Stimulated activated effector memory CD8-positive, alpha-beta T cell treated with anti-CD3 and anti-CD28 coated beads, Interleukin-12 subunit alpha, Interleukin-12 subunit beta, amount 100 ng/mL, for 72 hours (primary cell): ENCODE data around the gene DUSP7.

Experiments used
- ATAC-seq: fragments of 150-1000 bp; cut with Tn5 transposase; 2 replicates; pipeline ENCODE4 v1.10.0; 2021
- DNase-seq, 2 donors: peaks; one replicate each; pipeline ENCODE4 v3.0.0; 2021 to 2022; ENCODE audit warnings: low spot score in 2 of 2
- H3K27ac Mint-ChIP-seq: one replicate; pipeline ENCODE4 v1.8.0; 2022; ENCODE audit warnings: mild to moderate bottlenecking, mixed read lengths
- H3K36me3 Mint-ChIP-seq: one replicate; pipeline ENCODE4 v1.8.0; 2022; ENCODE audit warnings: mild to moderate bottlenecking, mixed read lengths
- H3K4me1 Mint-ChIP-seq: one replicate; pipeline ENCODE4 v1.8.0; 2022; ENCODE audit warnings: mixed read lengths
- H3K4me3 Mint-ChIP-seq: one replicate; pipeline ENCODE4 v1.8.0; 2022; ENCODE audit warnings: mild to moderate bottlenecking, mixed read lengths
- H3K9me3 Mint-ChIP-seq: one replicate; pipeline ENCODE4 v1.8.0; 2022; ENCODE audit warnings: mixed read lengths

DUSP7 gene

GRCh38 chr3:52078781-52079560 lies 22.6 kb upstream of the DUSP7 start:
- Mint-ChIP-seq H3K4me3 (no peak overlapping the region), H3K9me3 (no peaks in the 10 kb centered on the region), H3K36me3 (peaks cover 12% of the 10 kb centered on the region), H3K4me1 (no peaks in the 10 kb centered on the region), H3K27ac (no peak overlapping the region)
- DNase-seq: no peak
- ATAC-seq: no peak

GRCh38 chr3:52077925-52078324 lies 21.6 kb upstream of the DUSP7 start:
- DNase-seq (no peak), ATAC-seq (no peak)
- H3K27ac Mint-ChIP-seq: no peak overlapping the region
- no peaks in the 10 kb centered on the region for H3K4me1 Mint-ChIP-seq
- peaks cover 6% of the 10 kb centered on the region for H3K36me3 Mint-ChIP-seq
- H3K4me3 Mint-ChIP-seq: no peak overlapping the region
- no peaks in the 10 kb centered on the region for H3K9me3 Mint-ChIP-seq

GRCh38 chr3:52076896-52077780 lies 20.8 kb upstream of the DUSP7 start:
- Mint-ChIP-seq H3K9me3 (no peaks in the 10 kb centered on the region), H3K4me3 (no peak overlapping the region), H3K36me3 (peaks cover 6% of the 10 kb centered on the region), H3K4me1 (peaks cover 2% of the 10 kb centered on the region), H3K27ac (no peak overlapping the region)
- ATAC-seq: no peak
- DNase-seq: no peak

GRCh38 chr3:52073490-52073889 lies 17.1 kb upstream of the DUSP7 start:
- no peak for ATAC-seq
- Mint-ChIP-seq H3K27ac (no peak overlapping the region), H3K9me3 (no peaks in the 10 kb centered on the region), H3K4me1 (peaks cover 23% of the 10 kb centered on the region), H3K4me3 (no peak overlapping the region), H3K36me3 (peaks cover 6% of the 10 kb centered on the region)
- no peak for DNase-seq

GRCh38 chr3:52072471-52072870 lies 16.1 kb upstream of the DUSP7 start:
- H3K4me1 Mint-ChIP-seq: peaks cover 23% of the 10 kb centered on the region
- H3K9me3 Mint-ChIP-seq: no peaks in the 10 kb centered on the region
- H3K4me3 Mint-ChIP-seq: no peak overlapping the region
- H3K27ac Mint-ChIP-seq: peak overlapping the region; percentile 79
- DNase-seq (no peak), ATAC-seq (no peak)
- peaks cover 6% of the 10 kb centered on the region for H3K36me3 Mint-ChIP-seq

- H3K4me3 Mint-ChIP-seq: no peak overlapping the region
- peaks cover 23% of the 10 kb centered on the region for H3K4me1 Mint-ChIP-seq
- H3K27ac Mint-ChIP-seq: peak overlapping the region; percentile 79
- no peaks in the 10 kb centered on the region for H3K9me3 Mint-ChIP-seq
- H3K36me3 Mint-ChIP-seq: peaks cover 6% of the 10 kb centered on the region
- ATAC-seq (peak; percentile 70), DNase-seq (no peak)
Observed at GRCh38 chr3:52072020-52072419, 15.6 kb upstream of the DUSP7 start.

- DNase-seq (peak in 1 of 2 donors; percentile 57), ATAC-seq (peak; percentile 84)
- Mint-ChIP-seq H3K4me1 (peaks cover 23% of the 10 kb centered on the region), H3K9me3 (no peaks in the 10 kb centered on the region), H3K36me3 (peaks cover 6% of the 10 kb centered on the region), H3K27ac (peak overlapping the region; percentile 79), H3K4me3 (peak overlapping the region; percentile 25)
Observed at GRCh38 chr3:52070724-52071621, 14.6 kb upstream of the DUSP7 start.

- Mint-ChIP-seq H3K4me3 (no peak overlapping the region), H3K9me3 (no peaks in the 10 kb centered on the region), H3K27ac (peak overlapping the region; percentile 41), H3K4me1 (peaks cover 23% of the 10 kb centered on the region), H3K36me3 (no peaks in the 10 kb centered on the region)
- DNase-seq: no peak
- ATAC-seq: no peak
Observed at GRCh38 chr3:52069855-52070254, 13.5 kb upstream of the DUSP7 start.

- no peaks in the 10 kb centered on the region for H3K9me3 Mint-ChIP-seq
- H3K4me3 Mint-ChIP-seq: no peak overlapping the region
- H3K4me1 Mint-ChIP-seq: peaks cover 23% of the 10 kb centered on the region
- no peak overlapping the region for H3K27ac Mint-ChIP-seq
- ATAC-seq (no peak), DNase-seq (no peak)
- H3K36me3 Mint-ChIP-seq: no peaks in the 10 kb centered on the region
Observed at GRCh38 chr3:52069135-52069534, 12.8 kb upstream of the DUSP7 start.

GRCh38 chr3:52068730-52069129 lies 12.4 kb upstream of the DUSP7 start:
- Mint-ChIP-seq H3K4me1 (peaks cover 23% of the 10 kb centered on the region), H3K27ac (no peak overlapping the region), H3K4me3 (no peak overlapping the region), H3K9me3 (no peaks in the 10 kb centered on the region), H3K36me3 (no peaks in the 10 kb centered on the region)
- DNase-seq (no peak), ATAC-seq (no peak)

GRCh38 chr3:52068055-52068571 lies 11.7 kb upstream of the DUSP7 start:
- no peak for DNase-seq
- H3K4me1 Mint-ChIP-seq: peaks cover 23% of the 10 kb centered on the region
- H3K36me3 Mint-ChIP-seq: no peaks in the 10 kb centered on the region

GRCh38 chr3:52067526-52067925 lies 11.2 kb upstream of the DUSP7 start:
- peaks cover 26% of the 10 kb centered on the region for H3K4me1 Mint-ChIP-seq
- DNase-seq: no peak
- no peak overlapping the region for H3K4me3 Mint-ChIP-seq
- no peaks in the 10 kb centered on the region for H3K9me3 Mint-ChIP-seq
- H3K27ac Mint-ChIP-seq: no peak overlapping the region
- ATAC-seq: no peak
- no peaks in the 10 kb centered on the region for H3K36me3 Mint-ChIP-seq

More at GRCh38 chr3:52068055-52068571, 11.7 kb upstream of the DUSP7 start:
- no peak overlapping the region for H3K4me3 Mint-ChIP-seq
- H3K27ac Mint-ChIP-seq: no peak overlapping the region
- H3K9me3 Mint-ChIP-seq: no peaks in the 10 kb centered on the region
- ATAC-seq: no peak

- peaks cover 27% of the 10 kb centered on the region for H3K4me1 Mint-ChIP-seq
- H3K4me3 Mint-ChIP-seq: no peak overlapping the region
- H3K27ac Mint-ChIP-seq: no peak overlapping the region
- DNase-seq: no peak
- no peaks in the 10 kb centered on the region for H3K36me3 Mint-ChIP-seq
- no peak for ATAC-seq
- H3K9me3 Mint-ChIP-seq: no peaks in the 10 kb centered on the region
Observed at GRCh38 chr3:52067046-52067445, 10.7 kb upstream of the DUSP7 start.

- Mint-ChIP-seq H3K36me3 (no peaks in the 10 kb centered on the region), H3K4me3 (no peak overlapping the region), H3K9me3 (no peaks in the 10 kb centered on the region), H3K4me1 (peaks cover 11% of the 10 kb centered on the region), H3K27ac (peak overlapping the region; percentile 82)
- DNase-seq (no peak), ATAC-seq (no peak)
Observed at GRCh38 chr3:52065264-52065756, 8.9 kb upstream of the DUSP7 start.

- DNase-seq (no peak), ATAC-seq (no peak)
- Mint-ChIP-seq H3K9me3 (no peaks in the 10 kb centered on the region), H3K4me3 (no peak overlapping the region), H3K4me1 (peaks cover 9% of the 10 kb centered on the region), H3K36me3 (no peaks in the 10 kb centered on the region), H3K27ac (peak overlapping the region; percentile 82)
Observed at GRCh38 chr3:52064561-52064960, 8.2 kb upstream of the DUSP7 start.
